ENCODE results near the gene ATP5F1E. TPM values are rescaled to one million over a fixed set of nuclear protein-coding genes. Genes with fewer than 3 reads are reported as not detected.
A peak's percentile ranks its signal among the peaks of the same experiment; 100 is the strongest.

ATP5F1E gene
- total and polyA plus RNA-seq, 8 donors: 75.5 to 197 (median 169) TPM

DNA sequence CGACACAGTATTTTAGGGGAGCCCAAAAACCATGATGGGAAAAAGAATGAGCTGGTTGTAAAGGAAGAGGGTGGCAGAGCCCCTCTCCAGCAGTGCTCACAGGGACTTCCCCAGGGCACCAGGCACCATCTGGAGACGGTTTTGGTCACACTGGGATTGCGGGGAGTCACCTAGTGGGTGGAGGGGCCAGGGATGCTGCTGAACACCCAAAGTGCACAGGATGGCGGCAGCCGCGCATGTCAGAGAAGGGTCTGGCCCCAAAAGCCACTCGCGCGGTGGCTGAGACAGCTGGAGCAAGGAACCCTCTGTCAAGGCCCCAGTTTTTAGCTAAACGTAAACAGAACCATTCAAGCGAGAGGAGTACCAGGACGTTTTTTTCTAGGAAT is 35.9 kb downstream of the ATP5F1E start:
- Histone ChIP-seq H3K27me3 (no peaks in the 10 kb centered on the region), H3K27ac (no peak overlapping the region), H3K4me1 (no peaks in the 10 kb centered on the region), H3K9me3 (no peaks in the 10 kb centered on the region), H3K4me3 (no peak overlapping the region), H3K36me3 (peaks cover 0 to 100% of the 10 kb centered on the region in 2 donors)
- ATAC-seq (no peak), DNase-seq (no peak)
- TF ChIP-seq, protein P1, sequence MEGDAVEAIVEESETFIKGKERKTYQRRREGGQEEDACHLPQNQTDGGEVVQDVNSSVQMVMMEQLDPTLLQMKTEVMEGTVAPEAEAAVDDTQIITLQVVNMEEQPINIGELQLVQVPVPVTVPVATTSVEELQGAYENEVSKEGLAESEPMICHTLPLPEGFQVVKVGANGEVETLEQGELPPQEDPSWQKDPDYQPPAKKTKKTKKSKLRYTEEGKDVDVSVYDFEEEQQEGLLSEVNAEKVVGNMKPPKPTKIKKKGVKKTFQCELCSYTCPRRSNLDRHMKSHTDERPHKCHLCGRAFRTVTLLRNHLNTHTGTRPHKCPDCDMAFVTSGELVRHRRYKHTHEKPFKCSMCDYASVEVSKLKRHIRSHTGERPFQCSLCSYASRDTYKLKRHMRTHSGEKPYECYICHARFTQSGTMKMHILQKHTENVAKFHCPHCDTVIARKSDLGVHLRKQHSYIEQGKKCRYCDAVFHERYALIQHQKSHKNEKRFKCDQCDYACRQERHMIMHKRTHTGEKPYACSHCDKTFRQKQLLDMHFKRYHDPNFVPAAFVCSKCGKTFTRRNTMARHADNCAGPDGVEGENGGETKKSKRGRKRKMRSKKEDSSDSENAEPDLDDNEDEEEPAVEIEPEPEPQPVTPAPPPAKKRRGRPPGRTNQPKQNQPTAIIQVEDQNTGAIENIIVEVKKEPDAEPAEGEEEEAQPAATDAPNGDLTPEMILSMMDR (IDR thresholded peaks at IDR 0.05): no peak
- intact Hi-C loops (cut with DNase I): no loop called here

DNA sequence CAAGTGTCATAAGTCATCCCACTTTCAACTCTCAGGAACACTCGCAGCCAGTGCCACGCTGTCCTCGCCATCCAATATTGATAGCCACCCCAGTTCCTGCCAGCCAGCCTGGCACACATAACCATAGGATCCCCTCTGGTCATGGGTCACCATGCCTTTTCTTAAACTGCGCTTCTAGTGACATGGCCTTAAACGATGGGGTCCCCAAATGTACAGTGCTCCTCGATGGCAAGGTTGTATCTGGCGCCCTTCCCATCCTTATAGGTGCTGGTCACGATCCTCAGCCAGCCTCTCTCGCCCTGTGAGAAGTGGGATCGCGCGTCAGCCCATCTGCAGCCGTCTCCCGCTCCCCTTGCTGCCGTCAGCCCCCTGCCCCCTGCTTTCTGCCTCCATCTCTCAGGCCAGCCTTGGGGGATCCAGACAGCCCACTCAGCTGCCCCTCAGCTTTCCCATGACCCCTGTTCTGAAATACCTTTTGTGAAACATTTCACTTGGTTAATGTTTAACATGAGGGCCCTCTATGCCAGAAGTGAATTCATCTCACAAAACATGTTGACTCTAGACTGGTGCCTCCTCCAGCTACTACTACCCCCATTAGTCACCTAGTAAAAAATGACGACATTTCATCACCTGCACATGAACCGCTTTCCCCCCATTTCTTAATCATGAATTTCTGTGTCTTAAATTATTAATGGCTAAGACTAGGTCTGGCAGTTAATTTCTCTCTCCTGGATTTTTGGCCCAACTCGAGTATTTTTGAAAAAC is 36.5 kb downstream of the ATP5F1E start:
- no peak overlapping the region for H3K27ac ChIP-seq
- TF ChIP-seq, protein P1 (IDR thresholded peaks at IDR 0.05): no peak
- H3K4me3 ChIP-seq: no peak overlapping the region
- peak in 1 of 4 donors; percentile 51 for DNase-seq
- H3K27me3 ChIP-seq: no peaks in the 10 kb centered on the region
- no peaks in the 10 kb centered on the region for H3K4me1 ChIP-seq
- intact Hi-C loops (cut with DNase I): no loop called here
- H3K36me3 ChIP-seq: peaks cover 0 to 100% of the 10 kb centered on the region in 2 donors
- ATAC-seq: peak; percentile 50
- H3K9me3 ChIP-seq: no peaks in the 10 kb centered on the region

DNA sequence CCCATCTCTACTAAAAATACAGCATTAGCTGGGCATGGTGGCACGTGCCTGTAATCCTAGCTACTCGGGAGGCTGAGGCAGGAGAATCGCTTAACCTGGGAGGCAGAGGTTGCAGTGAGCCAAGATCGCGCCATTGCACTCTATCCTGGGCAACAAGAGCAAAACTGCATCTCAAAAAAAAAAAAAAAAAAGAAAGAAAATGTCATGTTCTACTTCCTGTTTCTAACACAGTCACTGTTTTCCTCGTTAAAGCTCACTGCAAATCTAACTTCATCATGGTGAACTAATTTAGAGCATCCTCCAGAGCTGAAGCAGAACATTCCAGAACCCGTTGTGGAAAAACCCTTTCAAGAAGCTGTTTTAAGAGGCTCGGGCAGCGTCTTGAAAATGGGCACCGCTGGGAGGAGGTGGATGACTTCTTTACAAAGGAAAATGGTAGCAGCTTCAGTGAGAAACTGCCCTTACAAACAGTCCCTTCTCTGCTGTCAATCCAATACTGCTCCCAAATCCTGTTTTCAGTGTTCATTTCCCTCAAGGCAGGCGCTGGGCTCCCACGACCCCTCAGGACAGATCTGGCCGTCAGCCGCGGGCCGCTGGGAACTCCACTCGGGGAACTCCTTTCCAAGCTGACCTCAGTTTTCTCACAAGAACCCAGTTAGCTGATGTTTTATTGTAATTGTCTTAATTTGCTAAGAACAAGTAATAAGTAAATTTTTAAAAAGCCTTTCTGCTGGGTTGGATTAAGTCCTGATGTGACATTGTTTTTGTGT is 37.6 kb downstream of the ATP5F1E start:
- Histone ChIP-seq H3K4me1 (no peaks in the 10 kb centered on the region), H3K27me3 (no peaks in the 10 kb centered on the region), H3K4me3 (no peak overlapping the region), H3K9me3 (no peaks in the 10 kb centered on the region), H3K27ac (no peak overlapping the region), H3K36me3 (peaks cover 0 to 100% of the 10 kb centered on the region in 2 donors)
- intact Hi-C loops (cut with DNase I): no loop called here
- no peak for DNase-seq
- no peak for ATAC-seq
- TF ChIP-seq, protein P1 (IDR thresholded peaks at IDR 0.05): no peak

DNA sequence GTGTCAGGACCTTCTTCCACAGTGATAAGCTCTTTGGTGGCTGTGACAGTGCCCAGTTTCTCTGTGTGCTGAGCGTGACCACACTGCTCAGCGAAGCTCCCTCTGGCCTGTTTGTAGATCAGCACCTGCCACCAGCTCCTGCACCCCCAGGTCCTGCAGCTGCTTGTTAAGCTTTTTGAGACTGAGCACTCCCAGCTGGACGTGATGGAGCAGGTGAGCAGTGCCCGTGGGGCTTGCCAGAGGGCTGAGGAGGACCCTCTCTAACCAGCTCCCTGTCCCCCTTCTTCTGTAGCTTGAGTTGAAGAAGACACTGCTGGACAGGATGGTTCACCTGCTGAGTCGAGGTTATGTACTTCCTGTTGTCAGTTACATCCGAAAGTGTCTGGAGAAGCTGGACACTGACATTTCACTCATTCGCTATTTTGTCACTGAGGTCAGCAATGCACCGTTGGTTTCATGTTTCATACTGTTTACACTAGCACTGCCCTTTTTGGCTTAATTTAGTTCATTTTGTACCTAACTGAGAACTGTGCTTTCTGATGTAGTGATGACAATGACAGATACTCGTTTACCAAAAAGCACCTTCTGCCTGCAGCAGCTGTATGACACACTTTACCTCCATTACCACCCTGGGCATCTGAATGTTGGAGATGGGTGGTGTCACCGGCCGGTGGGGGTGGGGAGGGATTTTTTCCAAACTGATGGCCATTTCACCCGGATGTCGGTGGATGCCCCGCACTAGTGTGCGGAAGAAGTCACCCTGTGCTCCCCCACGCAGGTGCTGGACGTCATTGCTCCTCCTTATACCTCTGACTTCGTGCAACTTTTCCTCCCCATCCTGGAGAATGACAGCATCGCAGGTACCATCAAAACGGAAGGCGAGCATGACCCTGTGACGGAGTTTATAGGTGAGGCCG is 38.5 kb downstream of the ATP5F1E start:
- no peak overlapping the region for H3K27ac ChIP-seq
- ATAC-seq: no peak

More for the DNA sequence above, 38.5 kb downstream of the ATP5F1E start:
- H3K4me1 ChIP-seq: no peaks in the 10 kb centered on the region
- H3K27me3 ChIP-seq: no peaks in the 10 kb centered on the region
- no peak for DNase-seq
- TF ChIP-seq, protein P1 (IDR thresholded peaks at IDR 0.05): no peak
- H3K36me3 ChIP-seq: peaks cover 0 to 100% of the 10 kb centered on the region in 2 donors
- intact Hi-C loops (cut with DNase I): no loop called here
- H3K9me3 ChIP-seq: no peaks in the 10 kb centered on the region
- H3K4me3 ChIP-seq: no peak overlapping the region

Measured in left lung (tissue), 10 donors.